Neuron (in vitro differentiated cells): ENCODE data around the gene SLC22A14.

Experiments
- H2AFZ ChIP-seq: one replicate; pipeline ENCODE4 v1.6.1; 2013; ENCODE audit warnings: low read depth, mild to moderate bottlenecking, inconsistent platforms, low read length, moderate library complexity
- H3K27me3 ChIP-seq: one replicate; pipeline ENCODE4 v1.6.1; 2013; ENCODE audit warnings: low read length; ENCODE audit not compliant: insufficient read depth
- H3K36me3 ChIP-seq: one replicate; pipeline ENCODE4 v1.6.1; 2013; ENCODE audit warnings: low read length; ENCODE audit not compliant: insufficient read depth
- H3K4me1 ChIP-seq: one replicate; pipeline ENCODE4 v1.6.1; 2013; ENCODE audit warnings: low read length; ENCODE audit not compliant: insufficient read depth
- H3K4me3 ChIP-seq: 2 replicates; pipeline ENCODE4 v1.5.1; 2013; ENCODE audit warnings: mild to moderate bottlenecking, low read length, moderate library complexity
- H3K9me3 ChIP-seq: one replicate; pipeline ENCODE4 v1.6.1; 2013; ENCODE audit warnings: low read length

The SLC22A14 gene

DNA sequence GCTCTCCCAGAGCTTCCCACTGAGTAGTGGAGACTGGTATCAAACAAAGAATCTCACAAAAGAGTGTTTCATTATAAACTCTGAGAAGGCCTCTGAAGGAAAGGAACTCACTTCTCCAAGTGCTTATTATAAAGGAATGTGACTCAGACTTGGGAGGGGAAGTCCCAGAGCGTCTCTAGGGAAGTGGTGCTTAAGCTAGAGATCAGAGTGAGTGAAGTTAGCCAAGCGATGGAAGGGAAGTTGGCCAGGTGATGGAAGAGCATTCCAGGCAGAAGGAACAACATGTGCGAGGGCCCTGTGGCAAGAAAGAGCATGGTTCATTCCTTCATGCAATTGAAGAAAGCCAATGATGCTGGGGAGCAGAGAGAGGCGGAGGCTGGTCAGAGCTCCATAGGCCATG is 66.8 kb downstream of the SLC22A14 start:
- no peak overlapping the region for H3K4me3 ChIP-seq
- H3K4me1 ChIP-seq, result peaks cover 4% of the 10 kb centered on the region
- H3K36me3 ChIP-seq, result peaks cover 2% of the 10 kb centered on the region
- no peaks in the 10 kb centered on the region for H3K27me3 ChIP-seq
- H2AFZ ChIP-seq, result no peak overlapping the region
- peaks cover 8% of the 10 kb centered on the region for H3K9me3 ChIP-seq

GRCh38 chr3:38349684-38350359 is 67.7 kb downstream of the SLC22A14 start:
- peaks cover 4% of the 10 kb centered on the region for H3K4me1 ChIP-seq
- peaks cover 2% of the 10 kb centered on the region for H3K36me3 ChIP-seq
- H3K4me3 ChIP-seq, result no peak overlapping the region
- no peak overlapping the region for H2AFZ ChIP-seq
- H3K27me3 ChIP-seq, result no peaks in the 10 kb centered on the region
- peaks cover 8% of the 10 kb centered on the region for H3K9me3 ChIP-seq

- H3K9me3 ChIP-seq, result peaks cover 11% of the 10 kb centered on the region
- no peaks in the 10 kb centered on the region for H3K4me1 ChIP-seq
- H2AFZ ChIP-seq, result no peak overlapping the region
- no peak overlapping the region for H3K4me3 ChIP-seq
- H3K36me3 ChIP-seq, result peaks cover 5% of the 10 kb centered on the region
- no peaks in the 10 kb centered on the region for H3K27me3 ChIP-seq
Observed at GRCh38 chr3:38353151-38353550, 71.1 kb downstream of the SLC22A14 start.

DNA sequence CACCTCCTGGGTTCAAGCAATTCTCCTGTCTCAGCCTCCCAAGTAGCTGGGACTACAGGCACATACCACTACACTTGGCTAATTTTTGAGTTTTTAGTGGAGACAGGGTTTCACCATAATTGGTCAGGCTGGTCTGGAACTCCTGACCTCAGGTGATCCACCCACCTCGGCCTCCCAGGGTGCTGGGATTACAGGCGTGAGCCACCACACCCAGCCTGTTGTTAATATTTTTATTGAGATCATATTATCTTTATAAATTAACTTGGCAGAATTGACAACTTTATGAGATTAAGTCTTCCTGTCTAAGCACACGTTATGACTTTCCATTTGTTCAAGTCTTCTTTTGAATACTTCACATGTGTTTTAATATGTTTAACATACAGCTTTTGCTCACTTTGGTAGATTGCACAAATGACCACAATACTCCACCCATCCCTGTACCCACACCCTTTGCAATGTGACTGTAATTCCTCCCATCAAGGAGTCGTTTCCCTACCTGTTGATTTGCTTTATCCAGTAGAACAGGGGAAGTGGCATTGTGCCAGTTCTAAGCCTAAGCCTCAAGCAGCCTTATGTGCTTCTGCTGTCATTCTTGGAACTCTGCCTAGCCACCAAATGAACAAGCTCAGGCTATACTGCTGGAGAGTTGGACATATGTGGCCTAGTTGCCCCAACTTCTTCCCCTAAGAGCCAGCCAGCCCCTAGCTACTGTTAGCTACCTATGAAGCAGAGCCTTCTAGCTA is 72.7 kb downstream of the SLC22A14 start:
- no peak overlapping the region for H2AFZ ChIP-seq
- H3K9me3 ChIP-seq, result peaks cover 5% of the 10 kb centered on the region
- H3K4me3 ChIP-seq, result no peak overlapping the region
- H3K27me3 ChIP-seq, result no peaks in the 10 kb centered on the region
- H3K4me1 ChIP-seq, result no peaks in the 10 kb centered on the region
- peaks cover 5% of the 10 kb centered on the region for H3K36me3 ChIP-seq

DNA sequence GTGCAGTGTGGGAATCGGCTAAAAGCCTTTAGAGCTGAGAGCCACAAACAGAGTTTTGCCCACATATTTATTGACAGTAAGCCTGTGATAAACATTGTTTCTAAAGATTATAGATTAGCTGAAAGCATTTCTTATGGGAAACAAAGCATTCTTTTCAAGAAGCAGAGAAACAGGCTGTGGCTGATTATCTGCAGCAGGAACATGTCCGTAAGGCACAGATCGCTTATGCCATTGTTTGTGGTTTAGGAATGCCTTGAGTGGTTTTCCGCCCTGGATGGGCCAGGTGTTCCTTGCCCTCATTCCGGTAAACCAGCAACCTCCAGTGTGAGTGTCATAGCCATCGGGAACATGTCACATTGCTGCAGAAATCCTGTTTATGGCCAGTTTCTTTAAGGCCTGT is 76.9 kb downstream of the SLC22A14 start:
- no peaks in the 10 kb centered on the region for H3K27me3 ChIP-seq
- no peak overlapping the region for H2AFZ ChIP-seq
- no peaks in the 10 kb centered on the region for H3K4me1 ChIP-seq
- peaks cover 5% of the 10 kb centered on the region for H3K9me3 ChIP-seq
- H3K36me3 ChIP-seq, result peaks cover 4% of the 10 kb centered on the region
- H3K4me3 ChIP-seq, result no peak overlapping the region

DNA sequence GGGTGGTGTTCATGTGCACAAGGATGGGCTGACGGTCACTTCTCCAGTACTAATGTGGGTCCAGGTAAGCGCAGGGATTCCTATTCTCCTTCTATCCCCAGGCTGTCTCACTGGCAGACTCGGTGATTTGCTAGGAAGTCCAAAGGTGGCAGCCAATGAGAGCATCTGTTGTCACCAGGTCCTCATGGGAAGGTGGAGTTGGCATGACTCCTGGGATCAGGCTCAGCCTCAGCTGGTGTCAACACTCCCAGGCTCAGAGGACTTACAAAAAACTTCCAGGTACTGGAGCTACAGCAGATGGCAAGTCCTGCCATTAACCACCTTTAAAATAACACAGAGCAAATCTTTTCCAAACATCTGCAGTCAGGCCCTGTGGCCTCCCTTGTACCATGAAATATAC is 78.3 kb downstream of the SLC22A14 start:
- Histone ChIP-seq H3K27me3 (no peaks in the 10 kb centered on the region), H3K9me3 (peaks cover 5% of the 10 kb centered on the region), H3K36me3 (peaks cover 8% of the 10 kb centered on the region), H3K4me3 (no peak overlapping the region), H2AFZ (no peak overlapping the region), H3K4me1 (no peaks in the 10 kb centered on the region)

GRCh38 chr3:38361496-38361895 is 79.4 kb downstream of the SLC22A14 start:
- H3K4me1 ChIP-seq, result no peaks in the 10 kb centered on the region
- H3K36me3 ChIP-seq, result peaks cover 8% of the 10 kb centered on the region
- H2AFZ ChIP-seq, result no peak overlapping the region
- peaks cover 5% of the 10 kb centered on the region for H3K9me3 ChIP-seq
- no peak overlapping the region for H3K4me3 ChIP-seq
- H3K27me3 ChIP-seq, result no peaks in the 10 kb centered on the region

DNA sequence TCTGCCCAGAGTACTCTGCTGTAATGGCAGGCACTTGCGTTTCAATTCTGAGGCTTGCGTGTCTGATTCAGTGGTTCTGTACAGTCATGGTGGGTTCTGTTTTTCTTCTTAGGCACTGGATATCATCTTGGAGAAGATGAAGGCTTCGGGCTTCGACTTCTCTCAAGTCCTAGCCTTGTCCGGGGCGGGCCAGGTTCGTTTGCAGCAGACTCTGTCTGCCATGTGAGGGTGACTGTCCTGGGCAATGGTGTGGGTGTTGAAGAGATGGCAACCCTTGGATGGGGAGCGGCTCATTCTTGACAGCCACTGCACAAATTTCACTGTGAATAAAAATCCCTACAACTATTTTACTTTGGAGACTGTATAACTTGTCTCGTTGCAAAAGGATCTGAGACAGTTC is 80.7 kb downstream of the SLC22A14 start:
- Histone ChIP-seq H2AFZ (no peak overlapping the region), H3K27me3 (no peaks in the 10 kb centered on the region), H3K36me3 (peaks cover 9% of the 10 kb centered on the region), H3K4me1 (no peaks in the 10 kb centered on the region), H3K9me3 (peaks cover 2% of the 10 kb centered on the region), H3K4me3 (no peak overlapping the region)

DNA sequence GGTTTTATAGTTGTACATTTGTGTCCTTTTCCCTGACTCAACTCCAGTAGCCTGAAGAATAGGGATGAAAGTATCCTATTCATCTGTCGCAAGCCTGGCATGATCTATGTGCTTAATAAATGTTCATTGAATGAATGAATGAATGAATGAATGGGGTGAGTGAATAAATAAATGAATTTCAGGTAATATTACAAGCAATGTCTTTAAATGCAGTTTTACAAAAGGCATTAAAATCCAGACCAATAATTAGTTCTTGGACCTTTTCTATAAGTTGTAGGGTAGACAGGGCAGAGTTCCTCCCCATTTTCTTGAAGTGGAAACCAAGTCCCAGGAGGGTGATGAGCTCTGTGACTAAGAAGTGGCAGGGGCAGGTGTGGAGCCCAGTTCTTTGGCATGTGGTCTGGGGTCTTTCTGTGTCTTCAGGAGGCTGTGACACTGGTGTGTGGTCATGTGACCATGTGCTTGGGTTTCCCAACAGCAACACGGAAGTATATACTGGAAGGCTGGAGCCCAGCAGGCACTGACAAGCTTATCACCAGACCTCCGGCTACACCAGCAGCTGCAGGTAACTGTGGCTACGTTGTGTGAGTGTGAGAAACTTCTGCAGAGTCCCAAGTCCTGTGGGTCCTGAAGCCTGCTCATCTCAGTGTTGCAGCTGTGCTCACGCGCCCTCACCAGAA is 82.8 kb downstream of the SLC22A14 start:
- no peak overlapping the region for H3K4me3 ChIP-seq
- H3K27me3 ChIP-seq, result no peaks in the 10 kb centered on the region
- peaks cover 9% of the 10 kb centered on the region for H3K36me3 ChIP-seq
- no peaks in the 10 kb centered on the region for H3K9me3 ChIP-seq
- no peak overlapping the region for H2AFZ ChIP-seq
- H3K4me1 ChIP-seq, result no peaks in the 10 kb centered on the region

DNA sequence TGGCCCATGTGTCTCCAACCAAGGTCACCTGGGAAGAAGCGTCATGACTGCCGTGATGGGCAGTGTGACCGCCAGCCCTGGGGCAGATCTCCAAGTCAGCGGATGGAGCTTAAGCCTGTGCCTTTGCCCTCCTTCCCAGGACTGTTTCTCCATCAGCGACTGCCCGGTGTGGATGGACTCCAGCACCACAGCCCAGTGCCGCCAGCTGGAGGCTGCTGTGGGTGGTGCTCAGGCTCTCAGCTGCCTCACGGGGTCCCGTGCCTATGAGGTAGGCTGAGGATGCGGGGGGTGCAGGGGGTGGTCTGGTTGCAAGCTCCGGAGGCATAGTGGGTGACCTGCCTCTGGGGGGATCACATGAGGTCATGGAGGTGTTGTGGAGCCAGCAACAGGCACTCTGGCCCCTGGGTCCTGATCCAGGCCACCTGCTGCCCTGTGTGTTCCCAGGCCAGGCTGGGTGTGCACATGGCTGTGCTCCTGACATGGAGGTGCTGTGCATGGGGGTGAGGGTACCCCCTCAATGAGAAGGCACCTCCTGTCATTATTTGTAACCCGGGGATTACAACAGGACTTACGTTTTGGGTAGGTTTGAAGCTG is 83.5 kb downstream of the SLC22A14 start:
- Histone ChIP-seq H2AFZ (no peak overlapping the region), H3K4me3 (no peak overlapping the region), H3K4me1 (no peaks in the 10 kb centered on the region), H3K36me3 (peaks cover 13% of the 10 kb centered on the region), H3K27me3 (no peaks in the 10 kb centered on the region), H3K9me3 (no peaks in the 10 kb centered on the region)

- Histone ChIP-seq H3K27me3 (no peaks in the 10 kb centered on the region), H2AFZ (no peak overlapping the region), H3K36me3 (peaks cover 13% of the 10 kb centered on the region), H3K9me3 (no peaks in the 10 kb centered on the region), H3K4me1 (no peaks in the 10 kb centered on the region), H3K4me3 (no peak overlapping the region)
Observed at GRCh38 chr3:38366082-38366481, 84.0 kb downstream of the SLC22A14 start.

GRCh38 chr3:38367779-38368178 is 85.7 kb downstream of the SLC22A14 start:
- Histone ChIP-seq H2AFZ (no peak overlapping the region), H3K4me3 (no peak overlapping the region), H3K27me3 (no peaks in the 10 kb centered on the region)

More at GRCh38 chr3:38367779-38368178, 85.7 kb downstream of the SLC22A14 start:
- Histone ChIP-seq H3K4me1 (no peaks in the 10 kb centered on the region), H3K9me3 (no peaks in the 10 kb centered on the region), H3K36me3 (peaks cover 16% of the 10 kb centered on the region)
